ENCODE results near the gene FITM1.

GRCh38 chr14:24129410-24129998 lies 955 bp upstream of the FITM1 start:
- TF ChIP-seq, protein P1, sequence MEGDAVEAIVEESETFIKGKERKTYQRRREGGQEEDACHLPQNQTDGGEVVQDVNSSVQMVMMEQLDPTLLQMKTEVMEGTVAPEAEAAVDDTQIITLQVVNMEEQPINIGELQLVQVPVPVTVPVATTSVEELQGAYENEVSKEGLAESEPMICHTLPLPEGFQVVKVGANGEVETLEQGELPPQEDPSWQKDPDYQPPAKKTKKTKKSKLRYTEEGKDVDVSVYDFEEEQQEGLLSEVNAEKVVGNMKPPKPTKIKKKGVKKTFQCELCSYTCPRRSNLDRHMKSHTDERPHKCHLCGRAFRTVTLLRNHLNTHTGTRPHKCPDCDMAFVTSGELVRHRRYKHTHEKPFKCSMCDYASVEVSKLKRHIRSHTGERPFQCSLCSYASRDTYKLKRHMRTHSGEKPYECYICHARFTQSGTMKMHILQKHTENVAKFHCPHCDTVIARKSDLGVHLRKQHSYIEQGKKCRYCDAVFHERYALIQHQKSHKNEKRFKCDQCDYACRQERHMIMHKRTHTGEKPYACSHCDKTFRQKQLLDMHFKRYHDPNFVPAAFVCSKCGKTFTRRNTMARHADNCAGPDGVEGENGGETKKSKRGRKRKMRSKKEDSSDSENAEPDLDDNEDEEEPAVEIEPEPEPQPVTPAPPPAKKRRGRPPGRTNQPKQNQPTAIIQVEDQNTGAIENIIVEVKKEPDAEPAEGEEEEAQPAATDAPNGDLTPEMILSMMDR (IDR thresholded peaks at IDR 0.05; ENCODE audit: extremely low read depth in 1 of 2, insufficient read depth in 1 of 2, low read depth in 1 of 2, low read length in 2 of 2): no peak
- no peak for TF ChIP-seq EZH2 (IDR thresholded peaks at IDR 0.05; ENCODE audit: borderline replicate concordance, low read depth, low read length, severe bottlenecking)
- no peak for TF ChIP-seq GATA2 (IDR thresholded peaks at IDR 0.05; ENCODE audit: insufficient read depth, insufficient read length, low read depth, low read length)
- no peak for TF ChIP-seq POLR2AphosphoS5 (IDR thresholded peaks at IDR 0.05; ENCODE audit: insufficient read depth, low read depth, low read length)
- TF ChIP-seq POLR2A (IDR thresholded peaks at IDR 0.05; ENCODE audit: low read depth, low read length): no peak
- no peak for TF ChIP-seq MYC (IDR thresholded peaks at IDR 0.05; ENCODE audit: low read depth, low read length)
- no peak for TF ChIP-seq JUN (IDR thresholded peaks at IDR 0.05; ENCODE audit: borderline replicate concordance, insufficient read depth, insufficient read length, low read depth)
- TF ChIP-seq, protein P2, sequence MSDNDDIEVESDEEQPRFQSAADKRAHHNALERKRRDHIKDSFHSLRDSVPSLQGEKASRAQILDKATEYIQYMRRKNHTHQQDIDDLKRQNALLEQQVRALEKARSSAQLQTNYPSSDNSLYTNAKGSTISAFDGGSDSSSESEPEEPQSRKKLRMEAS (IDR thresholded peaks at IDR 0.05; ENCODE audit: insufficient read depth, insufficient read length): no peak
